ENCODE results near the gene AIF1L.

The AIF1L gene

GRCh38 chr9:131096269-131097125 lies at the start of gene AIF1L:
Gene AIF1L, plus strand, starts transcription at chr9:131096531. Its CDS starts 99 bp downstream, at chr9:131096630.
- DNase-seq (ENCODE audit: low read depth, low spot score), result no peak

GRCh38 chr9:131046581-131047202 lies 49.6 kb upstream of the AIF1L start:
- peak; percentile 48 for DNase-seq (ENCODE audit: low read depth, low spot score)

- DNase-seq (ENCODE audit: low read depth, low spot score), result no peak
Measured at GRCh38 chr9:131048332-131048731, 48.0 kb upstream of the AIF1L start.

- no peak for DNase-seq (ENCODE audit: low read depth, low spot score)
Measured at GRCh38 chr9:131048820-131049219, 47.5 kb upstream of the AIF1L start.

- DNase-seq (ENCODE audit: low read depth, low spot score), result no peak
Measured at GRCh38 chr9:131049829-131050715, 46.3 kb upstream of the AIF1L start.

GRCh38 chr9:131050831-131051230 lies 45.5 kb upstream of the AIF1L start:
- no peak for DNase-seq (ENCODE audit: low read depth, low spot score)

- no peak for DNase-seq (ENCODE audit: low read depth, low spot score)
Measured at GRCh38 chr9:131051592-131052517, 44.5 kb upstream of the AIF1L start.

- DNase-seq (ENCODE audit: low read depth, low spot score), result no peak
Measured at GRCh38 chr9:131053896-131054295, 42.4 kb upstream of the AIF1L start.

GRCh38 chr9:131056781-131057506 lies 39.4 kb upstream of the AIF1L start:
- no peak for DNase-seq (ENCODE audit: low read depth, low spot score)

- DNase-seq (ENCODE audit: low read depth, low spot score), result no peak
Measured at GRCh38 chr9:131060900-131061630, 35.3 kb upstream of the AIF1L start.

- DNase-seq (ENCODE audit: low read depth, low spot score), result no peak
Measured at GRCh38 chr9:131062969-131063368, 33.4 kb upstream of the AIF1L start.

- DNase-seq (ENCODE audit: low read depth, low spot score), result no peak
Measured at GRCh38 chr9:131065599-131065998, 30.7 kb upstream of the AIF1L start.

GRCh38 chr9:131067625-131068024 lies 28.7 kb upstream of the AIF1L start:
- DNase-seq (ENCODE audit: low read depth, low spot score), result no peak

GRCh38 chr9:131068076-131068816 lies 28.1 kb upstream of the AIF1L start:
- DNase-seq (ENCODE audit: low read depth, low spot score), result no peak

- DNase-seq (ENCODE audit: low read depth, low spot score), result no peak
Measured at GRCh38 chr9:131069699-131070098, 26.6 kb upstream of the AIF1L start.

GRCh38 chr9:131072107-131072870 lies 24.0 kb upstream of the AIF1L start:
- no peak for DNase-seq (ENCODE audit: low read depth, low spot score)

- no peak for DNase-seq (ENCODE audit: low read depth, low spot score)
Measured at GRCh38 chr9:131072871-131073237, 23.5 kb upstream of the AIF1L start.

Data from activated naive CD8-positive, alpha-beta T cell treated with anti-CD3 and anti-CD28 coated beads, Interleukin-2, amount 50 U/mL, for 16 hours (primary cell).